ENCODE data around the gene TTC13. TPM values are rescaled to one million over a fixed set of nuclear protein-coding genes. Genes with fewer than 3 reads are reported as not detected.

TTC13 gene
- total RNA-seq, 1 experiment from 2014 or later = 28.2 TPM

GRCh38 chr1:230877924-230878590 is 100.6 kb downstream of the TTC13 start:
- no peak for DNase-seq (ENCODE audit: extremely low read depth, low read depth)

GRCh38 chr1:230877146-230877923 is 101.3 kb downstream of the TTC13 start:
- no peak for DNase-seq (ENCODE audit: extremely low read depth, low read depth)

- DNase-seq (ENCODE audit: extremely low read depth, low read depth) = no peak
These were observed 102.0 kb downstream of the TTC13 start for GRCh38 chr1:230876660-230877059.

GRCh38 chr1:230875370-230875769 is 103.3 kb downstream of the TTC13 start:
- DNase-seq (ENCODE audit: extremely low read depth, low read depth) = no peak

- no peak for DNase-seq (ENCODE audit: extremely low read depth, low read depth)
These were observed 107.7 kb downstream of the TTC13 start for GRCh38 chr1:230870916-230871315.

- no peak for DNase-seq (ENCODE audit: extremely low read depth, low read depth)
These were observed 109.2 kb downstream of the TTC13 start for GRCh38 chr1:230869500-230869899.

- DNase-seq (ENCODE audit: extremely low read depth, low read depth) = peak; percentile 30
These were observed 109.8 kb downstream of the TTC13 start for GRCh38 chr1:230868736-230869385.

GRCh38 chr1:230867903-230868735 is 110.5 kb downstream of the TTC13 start, which contains the start of gene C1orf198:
C1orf198 (minus strand) TSS chr1:230868521; CDS start chr1:230868512, 9 bp downstream.
- DNase-seq (ENCODE audit: extremely low read depth, low read depth) = peak; percentile 55

GRCh38 chr1:230867101-230867902 is 111.4 kb downstream of the TTC13 start:
- no peak for DNase-seq (ENCODE audit: extremely low read depth, low read depth)

GRCh38 chr1:230866171-230867070 is 112.2 kb downstream of the TTC13 start:
- DNase-seq (ENCODE audit: extremely low read depth, low read depth) = no peak

GRCh38 chr1:230865062-230865817 is 113.4 kb downstream of the TTC13 start:
- no peak for DNase-seq (ENCODE audit: extremely low read depth, low read depth)

GRCh38 chr1:230864441-230864840 is 114.2 kb downstream of the TTC13 start:
- DNase-seq (ENCODE audit: extremely low read depth, low read depth) = no peak

GRCh38 chr1:230863449-230863848 is 115.2 kb downstream of the TTC13 start:
- no peak for DNase-seq (ENCODE audit: extremely low read depth, low read depth)

GRCh38 chr1:230861970-230862595 is 116.6 kb downstream of the TTC13 start:
- no peak for DNase-seq (ENCODE audit: extremely low read depth, low read depth)

GRCh38 chr1:230861489-230861888 is 117.2 kb downstream of the TTC13 start:
- DNase-seq (ENCODE audit: extremely low read depth, low read depth) = no peak

GRCh38 chr1:230860617-230861384 is 117.9 kb downstream of the TTC13 start:
- no peak for DNase-seq (ENCODE audit: extremely low read depth, low read depth)

All from NCI-H460 (cell line).